Breast epithelium (tissue), 3 donors: Measurements from ENCODE around the gene KLHL36.

Experiments used
- POLR2A ChIP-seq: fragments of 450-650 bp; IDR thresholded peaks from one replicate; pipeline ENCODE4 v1.6.1; 2016; ENCODE audit warnings: antibody characterized with exemption, mild to moderate bottlenecking, moderate library complexity
- TF ChIP-seq, protein P1 (sequence below), 3 donors: fragments of 450-650 bp; IDR thresholded peaks; one replicate each; pipeline ENCODE4 v1.5.1; 2016 to 2017; ENCODE audit warnings: antibody characterized with exemption in 3 of 3, mild to moderate bottlenecking in 3 of 3, moderate library complexity in 3 of 3

DNA sequence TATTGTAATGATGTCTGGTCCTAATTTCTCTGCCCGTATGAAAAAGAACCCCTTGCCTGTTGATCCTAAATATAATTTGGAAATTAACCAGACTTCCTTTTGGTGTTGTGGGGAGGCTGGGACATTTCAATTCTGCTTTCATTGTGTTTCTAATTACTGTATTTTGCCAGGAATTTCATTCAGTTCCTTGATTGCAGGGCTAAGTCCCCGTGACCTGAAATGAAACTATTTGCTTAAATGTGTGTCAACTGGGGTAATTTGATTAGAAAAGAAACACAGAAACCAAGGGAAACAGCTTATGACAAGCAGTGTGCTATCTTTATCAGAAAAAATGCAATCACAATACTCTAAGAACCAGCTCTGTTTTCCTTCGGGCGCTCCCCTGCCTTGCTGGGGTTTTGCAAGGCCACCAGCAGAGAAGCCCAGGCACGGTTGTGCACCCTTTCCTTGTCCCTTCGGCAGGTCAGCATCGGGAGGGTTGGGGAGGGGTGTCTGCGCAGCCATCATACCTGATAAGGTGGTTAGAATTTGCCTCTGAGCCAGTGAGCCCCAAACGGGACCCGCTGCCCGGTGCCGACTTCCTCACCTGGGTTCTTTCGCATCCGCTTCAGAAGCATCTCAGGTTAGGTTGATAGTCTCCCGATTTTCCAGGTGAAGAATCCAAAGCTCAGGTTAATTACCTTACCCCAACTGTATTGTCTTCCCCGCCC is 19.4 kb downstream of the KLHL36 start:
- TF ChIP-seq, protein P1, sequence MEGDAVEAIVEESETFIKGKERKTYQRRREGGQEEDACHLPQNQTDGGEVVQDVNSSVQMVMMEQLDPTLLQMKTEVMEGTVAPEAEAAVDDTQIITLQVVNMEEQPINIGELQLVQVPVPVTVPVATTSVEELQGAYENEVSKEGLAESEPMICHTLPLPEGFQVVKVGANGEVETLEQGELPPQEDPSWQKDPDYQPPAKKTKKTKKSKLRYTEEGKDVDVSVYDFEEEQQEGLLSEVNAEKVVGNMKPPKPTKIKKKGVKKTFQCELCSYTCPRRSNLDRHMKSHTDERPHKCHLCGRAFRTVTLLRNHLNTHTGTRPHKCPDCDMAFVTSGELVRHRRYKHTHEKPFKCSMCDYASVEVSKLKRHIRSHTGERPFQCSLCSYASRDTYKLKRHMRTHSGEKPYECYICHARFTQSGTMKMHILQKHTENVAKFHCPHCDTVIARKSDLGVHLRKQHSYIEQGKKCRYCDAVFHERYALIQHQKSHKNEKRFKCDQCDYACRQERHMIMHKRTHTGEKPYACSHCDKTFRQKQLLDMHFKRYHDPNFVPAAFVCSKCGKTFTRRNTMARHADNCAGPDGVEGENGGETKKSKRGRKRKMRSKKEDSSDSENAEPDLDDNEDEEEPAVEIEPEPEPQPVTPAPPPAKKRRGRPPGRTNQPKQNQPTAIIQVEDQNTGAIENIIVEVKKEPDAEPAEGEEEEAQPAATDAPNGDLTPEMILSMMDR (IDR thresholded peaks at IDR 0.05) = no peak
- TF ChIP-seq POLR2A = no peak
